ENCODE measurements around the gene OSGEP. TPM values are rescaled to one million over a fixed set of nuclear protein-coding genes. Genes with fewer than 3 reads are reported as not detected.
A peak's percentile ranks its signal among the peaks of the same experiment; 100 is the strongest.

The OSGEP gene
- total RNA-seq, 1 experiment from 2014 or later, result 63.1 TPM

DNA sequence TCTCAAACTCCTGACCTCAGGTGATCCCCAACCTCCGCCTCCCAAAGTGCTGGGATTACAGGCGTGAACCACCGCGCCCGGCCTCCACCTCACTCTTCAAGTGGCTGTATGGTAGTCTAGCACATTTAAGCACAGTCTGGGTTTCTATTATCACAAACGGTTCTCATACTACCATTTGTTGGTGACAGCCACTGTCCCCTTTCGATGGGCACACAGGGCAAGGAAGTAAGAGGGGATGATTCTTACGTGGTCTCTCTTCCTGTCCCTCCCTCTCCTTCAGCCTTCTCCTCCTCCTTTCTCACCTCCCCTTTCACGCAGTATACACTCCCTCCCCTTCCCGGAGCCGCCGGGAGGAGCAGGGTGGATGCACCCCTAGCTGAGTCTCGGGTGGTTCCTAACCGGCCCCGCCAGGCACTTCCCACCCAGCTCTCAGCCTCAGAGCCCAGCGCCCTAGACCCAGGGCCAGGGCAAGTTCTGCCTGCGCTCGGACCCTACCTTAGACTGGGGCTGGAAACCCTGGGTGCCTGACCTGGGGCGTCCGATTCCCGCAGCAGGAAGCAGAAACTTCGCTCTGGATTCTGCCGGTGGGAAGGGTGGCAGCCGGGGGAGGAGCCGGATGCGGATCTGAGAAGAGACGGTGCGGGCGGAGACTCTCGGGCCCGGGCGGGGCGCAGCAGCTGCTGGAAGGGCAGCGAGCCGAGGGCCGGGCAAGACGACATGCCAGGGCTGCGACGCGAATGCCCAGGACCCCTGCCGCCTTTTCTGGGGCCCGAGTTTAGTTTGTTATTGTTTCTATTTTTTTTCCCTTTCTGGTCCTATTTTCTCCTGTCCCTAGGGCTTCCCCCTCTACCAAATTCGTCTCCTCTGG, 41.5 kb downstream of the OSGEP start, which contains the start of gene TEP1:
TEP1 (minus strand) TSS at position 626 of the 868 bp plus-strand sequence. CDS start 5,062 bp downstream, outside the sequence.
- no TSS peak for BruUV-seq (replicated peaks)

DNA sequence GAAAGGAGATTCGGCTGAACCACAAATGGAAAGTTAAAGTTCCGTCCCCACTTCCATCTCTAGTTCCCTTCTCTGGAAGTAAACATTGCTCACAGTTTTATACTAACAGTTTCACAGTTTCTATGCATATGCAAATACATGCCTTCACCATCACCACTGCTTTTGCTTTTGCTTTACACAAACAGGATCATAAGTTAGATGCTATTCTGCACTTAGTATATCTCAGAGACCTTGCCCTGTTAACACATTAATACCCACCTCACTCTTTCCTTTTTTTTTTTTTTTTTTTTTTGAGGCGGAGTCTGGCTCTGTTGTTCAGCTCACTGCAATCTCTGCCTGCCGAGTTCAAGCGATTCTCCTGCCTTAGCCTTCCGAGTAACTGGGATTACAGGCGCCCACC, 42.2 kb downstream of the OSGEP start:
- intact Hi-C loops (cut with micrococcal nuclease; ENCODE audit: unreplicated experiment), result loop anchor here (2.0 to 10.0 kb wide), 2 partner anchors 132 to 194 kb away; no protein-coding TSS in a partner anchor
- Histone ChIP-seq H3K4me1 (peaks cover 23% of the 10 kb centered on the region), H3K27me3 (replicated peaks; ENCODE audit: control insufficient read depth, insufficient read depth, low read length) (no peaks in the 10 kb centered on the region), H3K36me3 (ENCODE audit: control insufficient read depth, insufficient read depth, low read length) (no peaks in the 10 kb centered on the region), H3K4me3 (ENCODE audit: low read depth, low read length) (peak overlapping the region; percentile 97), H3K9me3 (no peaks in the 10 kb centered on the region)
- Mint-ChIP-seq H3K4me1 (ENCODE audit: low read depth, unreplicated experiment) (peaks cover 14% of the 10 kb centered on the region), H3K9me3 (ENCODE audit: unreplicated experiment) (no peaks in the 10 kb centered on the region), H3K27me3 (ENCODE audit: insufficient read depth, unreplicated experiment) (no peaks in the 10 kb centered on the region), H3K36me3 (ENCODE audit: insufficient read depth, unreplicated experiment) (peaks cover 9% of the 10 kb centered on the region), H3K4me3 (ENCODE audit: unreplicated experiment) (peak overlapping the region; percentile 97), H3K27ac (ENCODE audit: unreplicated experiment) (peak overlapping the region; percentile 93)
- no peak for DNase-seq
- ChIA-PET POLR2A (interaction anchor here (0.6 to 2.0 kb wide), 6 partner anchors 43 to 168 kb away, joined by 3 to 11 read pairs (median 7); partner anchors contain the start of genes APEX1, OSGEP, PARP2 and PIP4P1), CTCF (interaction anchor here (0.6 kb wide), 1 partner anchor 246 kb away, joined by 3 read pairs; no protein-coding TSS in a partner anchor)
- BruUV-seq (replicated peaks), result TSS peak; percentile 54
- TF ChIP-seq, protein P1, sequence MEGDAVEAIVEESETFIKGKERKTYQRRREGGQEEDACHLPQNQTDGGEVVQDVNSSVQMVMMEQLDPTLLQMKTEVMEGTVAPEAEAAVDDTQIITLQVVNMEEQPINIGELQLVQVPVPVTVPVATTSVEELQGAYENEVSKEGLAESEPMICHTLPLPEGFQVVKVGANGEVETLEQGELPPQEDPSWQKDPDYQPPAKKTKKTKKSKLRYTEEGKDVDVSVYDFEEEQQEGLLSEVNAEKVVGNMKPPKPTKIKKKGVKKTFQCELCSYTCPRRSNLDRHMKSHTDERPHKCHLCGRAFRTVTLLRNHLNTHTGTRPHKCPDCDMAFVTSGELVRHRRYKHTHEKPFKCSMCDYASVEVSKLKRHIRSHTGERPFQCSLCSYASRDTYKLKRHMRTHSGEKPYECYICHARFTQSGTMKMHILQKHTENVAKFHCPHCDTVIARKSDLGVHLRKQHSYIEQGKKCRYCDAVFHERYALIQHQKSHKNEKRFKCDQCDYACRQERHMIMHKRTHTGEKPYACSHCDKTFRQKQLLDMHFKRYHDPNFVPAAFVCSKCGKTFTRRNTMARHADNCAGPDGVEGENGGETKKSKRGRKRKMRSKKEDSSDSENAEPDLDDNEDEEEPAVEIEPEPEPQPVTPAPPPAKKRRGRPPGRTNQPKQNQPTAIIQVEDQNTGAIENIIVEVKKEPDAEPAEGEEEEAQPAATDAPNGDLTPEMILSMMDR (IDR thresholded peaks at IDR 0.05; ENCODE audit: insufficient read depth in 1 of 2, low read depth in 1 of 2, low read length in 1 of 2, severe bottlenecking in 1 of 2, unreplicated experiment in 1 of 2), result no peak

More for the DNA sequence above, 41.5 kb downstream of the OSGEP start, which contains the start of gene TEP1:
- peaks cover 30% of the 10 kb centered on the region for H3K4me1 ChIP-seq
- peaks cover 18% of the 10 kb centered on the region for H3K4me1 Mint-ChIP-seq (ENCODE audit: low read depth, unreplicated experiment)
- H3K4me3 ChIP-seq (ENCODE audit: low read depth, low read length), result peak within 1 kb of the TSS; percentile 97
- no peaks in the 10 kb centered on the region for H3K36me3 ChIP-seq (ENCODE audit: control insufficient read depth, insufficient read depth, low read length)
- ChIA-PET CTCF (interaction anchor here (0.6 kb wide), 1 partner anchor 245 kb away, joined by 3 read pairs; no protein-coding TSS in a partner anchor), POLR2A (interaction anchor here (0.6 to 2.0 kb wide), 8 partner anchors 42 to 167 kb away, joined by 3 to 11 read pairs (median 5); partner anchors contain the start of genes APEX1, OSGEP, PARP2 and PIP4P1)
- intact Hi-C loops (cut with micrococcal nuclease; ENCODE audit: unreplicated experiment), result loop anchor here (1.0 to 10.0 kb wide), 3 partner anchors 56 to 194 kb away; partner anchors contain the start of gene PNP
- no peaks in the 10 kb centered on the region for H3K9me3 ChIP-seq
- no peaks in the 10 kb centered on the region for H3K27me3 Mint-ChIP-seq (ENCODE audit: insufficient read depth, unreplicated experiment)
- peaks cover 6% of the 10 kb centered on the region for H3K36me3 Mint-ChIP-seq (ENCODE audit: insufficient read depth, unreplicated experiment)
- H3K27me3 ChIP-seq (replicated peaks; ENCODE audit: control insufficient read depth, insufficient read depth, low read length), result no peaks in the 10 kb centered on the region
- TF ChIP-seq, protein P1 (IDR thresholded peaks at IDR 0.05; ENCODE audit: insufficient read depth in 1 of 2, low read depth in 1 of 2, low read length in 1 of 2, severe bottlenecking in 1 of 2, unreplicated experiment in 1 of 2), result no peak
- peak within 1 kb of the TSS; percentile 97 for H3K4me3 Mint-ChIP-seq (ENCODE audit: unreplicated experiment)
- peak; percentile 85 to 88 for DNase-seq
- H3K9me3 Mint-ChIP-seq (ENCODE audit: unreplicated experiment), result no peaks in the 10 kb centered on the region
- peak within 1 kb of the TSS; percentile 93 for H3K27ac Mint-ChIP-seq (ENCODE audit: unreplicated experiment)

DNA sequence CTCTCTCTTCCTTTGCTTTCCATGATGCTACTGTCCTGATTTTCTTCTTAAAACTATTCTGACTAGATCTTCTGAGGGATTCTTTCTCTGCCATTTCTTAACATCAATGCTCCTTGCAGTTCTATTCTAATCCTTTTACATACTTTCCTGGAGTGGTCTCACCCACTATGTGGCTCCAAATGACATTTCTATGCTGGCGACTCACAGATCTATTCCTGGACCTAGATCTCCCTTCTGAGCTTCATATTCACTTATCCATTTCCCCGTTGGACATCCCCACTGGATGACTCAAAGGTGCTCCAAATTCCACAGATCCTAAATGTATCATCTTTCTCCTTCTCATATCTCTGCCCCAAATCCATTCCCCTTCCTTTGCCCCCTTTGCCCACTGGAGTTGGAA, 45.4 kb downstream of the OSGEP start:
- peaks cover 4% of the 10 kb centered on the region; the same call in 1 of the 2 replicates for H3K4me1 ChIP-seq
- no peak overlapping the region for H3K27ac Mint-ChIP-seq (ENCODE audit: unreplicated experiment)
- no peak for DNase-seq
- POLR2A ChIA-PET, result no interaction called here
- no peak overlapping the region for H3K4me3 Mint-ChIP-seq (ENCODE audit: unreplicated experiment)
- no TSS peak for BruUV-seq (replicated peaks)
- no peaks in the 10 kb centered on the region; the same call in 1 of the 2 replicates for H3K36me3 ChIP-seq (ENCODE audit: control insufficient read depth, insufficient read depth, low read length)
- H3K4me1 Mint-ChIP-seq (ENCODE audit: low read depth, unreplicated experiment), result peaks cover 7% of the 10 kb centered on the region
- intact Hi-C loops (cut with micrococcal nuclease; ENCODE audit: unreplicated experiment), result no loop called here
- peaks cover 21% of the 10 kb centered on the region for H3K36me3 Mint-ChIP-seq (ENCODE audit: insufficient read depth, unreplicated experiment)
- H3K4me3 ChIP-seq (ENCODE audit: low read depth, low read length), result no peak overlapping the region
- TF ChIP-seq, protein P1 (IDR thresholded peaks at IDR 0.05; ENCODE audit: insufficient read depth in 1 of 2, low read depth in 1 of 2, low read length in 1 of 2, severe bottlenecking in 1 of 2, unreplicated experiment in 1 of 2), result no peak
- CTCF ChIA-PET, result no interaction called here
- no peaks in the 10 kb centered on the region for H3K27me3 Mint-ChIP-seq (ENCODE audit: insufficient read depth, unreplicated experiment)
- H3K9me3 ChIP-seq, result no peaks in the 10 kb centered on the region
- no peaks in the 10 kb centered on the region for H3K9me3 Mint-ChIP-seq (ENCODE audit: unreplicated experiment)
- no peaks in the 10 kb centered on the region for H3K27me3 ChIP-seq (replicated peaks; ENCODE audit: control insufficient read depth, insufficient read depth, low read length)

Measured in Caco-2 (cell line).